ENCODE data around the gene SPATA6. TPM values are rescaled to one million over a fixed set of nuclear protein-coding genes. Genes with fewer than 3 reads are reported as not detected.

SPATA6 gene
- total RNA-seq, 1 donor from 2014 or later = 26.0 TPM

GRCh38 chr1:48396208-48396607, 75.8 kb downstream of the SPATA6 start:
- Mint-ChIP-seq H3K4me3 (ENCODE audit: unreplicated experiment) (no peak overlapping the region), H3K4me1 (ENCODE audit: unreplicated experiment) (no peaks in the 10 kb centered on the region), H3K27ac (ENCODE audit: unreplicated experiment) (no peak overlapping the region), H3K9me3 (ENCODE audit: unreplicated experiment) (no peaks in the 10 kb centered on the region), H3K36me3 (ENCODE audit: low read depth, unreplicated experiment) (no peaks in the 10 kb centered on the region), H3K27me3 (ENCODE audit: unreplicated experiment) (no peaks in the 10 kb centered on the region)
- no peak for TF ChIP-seq CTCF (IDR thresholded peaks at IDR 0.05; ENCODE audit: unreplicated experiment)
- DNase-seq (ENCODE audit: low spot score) = no peak

- no peak overlapping the region for H3K27ac Mint-ChIP-seq (ENCODE audit: unreplicated experiment)
- H3K27me3 Mint-ChIP-seq (ENCODE audit: unreplicated experiment) = peaks cover 1% of the 10 kb centered on the region
- no peaks in the 10 kb centered on the region for H3K4me1 Mint-ChIP-seq (ENCODE audit: unreplicated experiment)
- H3K36me3 Mint-ChIP-seq (ENCODE audit: low read depth, unreplicated experiment) = peaks cover 7% of the 10 kb centered on the region
- DNase-seq (ENCODE audit: low spot score) = no peak
- no peak for TF ChIP-seq CTCF (IDR thresholded peaks at IDR 0.05; ENCODE audit: unreplicated experiment)
- no peaks in the 10 kb centered on the region for H3K9me3 Mint-ChIP-seq (ENCODE audit: unreplicated experiment)
- no peak overlapping the region for H3K4me3 Mint-ChIP-seq (ENCODE audit: unreplicated experiment)
Measured at GRCh38 chr1:48391926-48392325, 80.1 kb downstream of the SPATA6 start.

- Mint-ChIP-seq H3K36me3 (ENCODE audit: low read depth, unreplicated experiment) (peaks cover 22% of the 10 kb centered on the region), H3K27me3 (ENCODE audit: unreplicated experiment) (peaks cover 1% of the 10 kb centered on the region), H3K27ac (ENCODE audit: unreplicated experiment) (no peak overlapping the region), H3K4me1 (ENCODE audit: unreplicated experiment) (no peaks in the 10 kb centered on the region), H3K9me3 (ENCODE audit: unreplicated experiment) (no peaks in the 10 kb centered on the region), H3K4me3 (ENCODE audit: unreplicated experiment) (no peak overlapping the region)
- no peak for DNase-seq (ENCODE audit: low spot score)
- TF ChIP-seq CTCF (IDR thresholded peaks at IDR 0.05; ENCODE audit: unreplicated experiment) = no peak
Measured at GRCh38 chr1:48387409-48387808, 84.6 kb downstream of the SPATA6 start.

GRCh38 chr1:48374785-48375184, 97.2 kb downstream of the SPATA6 start:
- no peak for TF ChIP-seq CTCF (IDR thresholded peaks at IDR 0.05; ENCODE audit: unreplicated experiment)
- Mint-ChIP-seq H3K36me3 (ENCODE audit: low read depth, unreplicated experiment) (peaks cover 34% of the 10 kb centered on the region), H3K9me3 (ENCODE audit: unreplicated experiment) (peaks cover 18% of the 10 kb centered on the region), H3K4me1 (ENCODE audit: unreplicated experiment) (no peaks in the 10 kb centered on the region), H3K4me3 (ENCODE audit: unreplicated experiment) (no peak overlapping the region), H3K27me3 (ENCODE audit: unreplicated experiment) (peaks cover 3% of the 10 kb centered on the region), H3K27ac (ENCODE audit: unreplicated experiment) (no peak overlapping the region)
- DNase-seq (ENCODE audit: low spot score) = no peak

- Mint-ChIP-seq H3K9me3 (ENCODE audit: unreplicated experiment) (peaks cover 15% of the 10 kb centered on the region), H3K4me3 (ENCODE audit: unreplicated experiment) (no peak overlapping the region), H3K36me3 (ENCODE audit: low read depth, unreplicated experiment) (peaks cover 36% of the 10 kb centered on the region), H3K27ac (ENCODE audit: unreplicated experiment) (no peak overlapping the region), H3K4me1 (ENCODE audit: unreplicated experiment) (no peaks in the 10 kb centered on the region), H3K27me3 (ENCODE audit: unreplicated experiment) (peaks cover 9% of the 10 kb centered on the region)
- DNase-seq (ENCODE audit: low spot score) = no peak
- TF ChIP-seq CTCF (IDR thresholded peaks at IDR 0.05; ENCODE audit: unreplicated experiment) = no peak
Measured at GRCh38 chr1:48371598-48371997, 100.4 kb downstream of the SPATA6 start.

Measured in endothelial cell (in vitro differentiated cells).